Trophoblast cell (in vitro differentiated cells and primary cell): ENCODE data around the gene CYSTM1.

Experiments used
- DNase-seq, 2 donors: peaks; one replicate each; pipeline ENCODE4 v3.0.0-alpha.2; 2016
- H2AFZ ChIP-seq: 2 replicates; pipeline ENCODE4 v1.6.1; 2013; ENCODE audit warnings: low read length, moderate library complexity, mild to moderate bottlenecking; ENCODE audit not compliant: insufficient read depth, poor library complexity
- H2AK5ac ChIP-seq: 2 replicates; pipeline ENCODE4 v1.6.1; 2013; ENCODE audit warnings: mild to moderate bottlenecking, low read length
- H2BK120ac ChIP-seq: 2 replicates; pipeline ENCODE4 v1.6.1; 2013; ENCODE audit warnings: low read length, mild to moderate bottlenecking, moderate library complexity; ENCODE audit not compliant: insufficient read depth, poor library complexity
- H2BK12ac ChIP-seq: 2 replicates; pipeline ENCODE4 v1.6.1; 2013; ENCODE audit warnings: mild to moderate bottlenecking, low read length, moderate library complexity
- H2BK5ac ChIP-seq: 2 replicates; pipeline ENCODE4 v1.6.1; 2013; ENCODE audit warnings: low read length, low read depth, moderate library complexity, mild to moderate bottlenecking; ENCODE audit not compliant: poor library complexity
- H3K14ac ChIP-seq: 2 replicates; pipeline ENCODE4 v1.6.1; 2013; ENCODE audit warnings: mild to moderate bottlenecking, low read length
- H3K18ac ChIP-seq: 2 replicates; pipeline ENCODE4 v1.6.1; 2013; ENCODE audit warnings: mild to moderate bottlenecking, low read length
- H3K23ac ChIP-seq: 2 replicates; pipeline ENCODE4 v1.6.1; 2013; ENCODE audit warnings: low read length
- H3K27ac ChIP-seq: 2 replicates; pipeline ENCODE4 v1.5.1; 2013; ENCODE audit warnings: low read depth, mild to moderate bottlenecking, inconsistent platforms, low read length, moderate library complexity
- H3K27me3 ChIP-seq: 2 replicates; pipeline ENCODE4 v1.6.1; 2013; ENCODE audit warnings: inconsistent platforms, mild to moderate bottlenecking, low read length, moderate library complexity; ENCODE audit not compliant: insufficient read depth
- H3K36me3 ChIP-seq, 2 experiments: 1 replicate in 1 of 2; 2 replicates in 1 of 2; pipeline ENCODE4 v1.6.1; 2013; ENCODE audit warnings: low read length in 2 of 2, mild to moderate bottlenecking in 2 of 2, moderate library complexity in 1 of 2; ENCODE audit not compliant: insufficient read depth in 2 of 2, control insufficient read depth in 1 of 2
- H3K4ac ChIP-seq: 2 replicates; pipeline ENCODE4 v1.6.1; 2013; ENCODE audit warnings: low read depth, mild to moderate bottlenecking, low read length, moderate library complexity
- H3K4me1 ChIP-seq, 2 experiments: 1 replicate in 1 of 2; 2 replicates in 1 of 2; pipeline ENCODE4 v1.6.1; 2013; ENCODE audit warnings: low read length in 2 of 2, mild to moderate bottlenecking in 2 of 2, moderate library complexity in 1 of 2; ENCODE audit not compliant: insufficient read depth in 2 of 2, control insufficient read depth in 1 of 2
- H3K4me2 ChIP-seq: 2 replicates; pipeline ENCODE4 v1.6.1; 2013; ENCODE audit warnings: inconsistent platforms, mild to moderate bottlenecking, low read length, moderate library complexity
- H3K4me3 ChIP-seq: 2 replicates; pipeline ENCODE4 v1.5.1; 2013; ENCODE audit warnings: mild to moderate bottlenecking, low read depth, low read length, inconsistent platforms
- H3K79me1 ChIP-seq: one replicate; pipeline ENCODE4 v1.6.1; 2013; ENCODE audit warnings: low read length
- H3K79me2 ChIP-seq: 2 replicates; pipeline ENCODE4 v1.6.1; 2013; ENCODE audit warnings: low read length, mild to moderate bottlenecking; ENCODE audit not compliant: control insufficient read depth, insufficient read depth, poor library complexity
- H3K9ac ChIP-seq: 2 replicates; pipeline ENCODE4 v1.6.1; 2013; ENCODE audit warnings: mild to moderate bottlenecking, low read length
- H3K9me3 ChIP-seq: 2 replicates; pipeline ENCODE4 v1.6.1; 2013; ENCODE audit warnings: low read depth, mild to moderate bottlenecking, control low read depth, inconsistent platforms, low read length; ENCODE audit not compliant: insufficient read depth
- H4K12ac ChIP-seq: 2 replicates; pipeline ENCODE4 v1.6.1; 2013; ENCODE audit warnings: low read depth, mild to moderate bottlenecking, low read length, moderate library complexity
- H4K8ac ChIP-seq: 2 replicates; pipeline ENCODE4 v1.6.1; 2013; ENCODE audit warnings: low read depth, mild to moderate bottlenecking, low read length, moderate library complexity
- H4K91ac ChIP-seq: one replicate; pipeline ENCODE4 v1.6.1; 2013; ENCODE audit warnings: low read depth, mild to moderate bottlenecking, low read length, moderate library complexity
- WGBS: extraction: QIAGEN DNeasy Blood & Tissue Kit; methylation state at CpG from one replicate; pipeline ENCODE4 v1.1.7; 2013; ENCODE audit warnings: missing lambda C conversion rate; ENCODE audit not compliant: insufficient read length, insufficient coverage; ENCODE audit errors: extremely low coverage; 5-methylcytosine and 5-hydroxymethylcytosine counted together

Gene CYSTM1

GRCh38 chr5:140168371-140168770, 6.6 kb upstream of the CYSTM1 start:
- Histone ChIP-seq H2AFZ (no peak overlapping the region), H3K27me3 (no peaks in the 10 kb centered on the region), H3K4me2 (no peak overlapping the region), H3K79me2 (no peaks in the 10 kb centered on the region), H4K12ac (no peak overlapping the region), H3K27ac (no peak overlapping the region), H4K8ac (no peak overlapping the region), H3K79me1 (no peaks in the 10 kb centered on the region), H3K9me3 (no peaks in the 10 kb centered on the region), H3K9ac (no peak overlapping the region), H3K14ac (no peak overlapping the region), H3K23ac (no peak overlapping the region), H4K91ac (no peak overlapping the region), H3K18ac (no peak overlapping the region), H2BK12ac (no peak overlapping the region), H3K4me1 (no peaks in the 10 kb centered on the region), H3K36me3 (no peaks in the 10 kb centered on the region), H2BK5ac (no peak overlapping the region), H2AK5ac (no peak overlapping the region), H3K4ac (no peak overlapping the region), H2BK120ac (no peak overlapping the region), H3K4me3 (no peak overlapping the region)
- no peak for DNase-seq
- WGBS = no CpG with 5 or more reads among the region's 2 CpGs

GRCh38 chr5:140169410-140169809, 5.6 kb upstream of the CYSTM1 start:
- no CpG with 5 or more reads among the region's 1 CpG for WGBS
- Histone ChIP-seq H3K27me3 (no peaks in the 10 kb centered on the region), H3K9me3 (no peaks in the 10 kb centered on the region), H3K4me3 (no peak overlapping the region), H3K9ac (no peak overlapping the region), H2AK5ac (no peak overlapping the region), H4K91ac (no peak overlapping the region), H3K4me1 (peaks cover 0 to under 1% of the 10 kb centered on the region in 2 experiments), H3K79me1 (no peaks in the 10 kb centered on the region), H3K4me2 (no peak overlapping the region), H3K27ac (no peak overlapping the region), H2BK5ac (no peak overlapping the region), H3K36me3 (no peaks in the 10 kb centered on the region), H4K8ac (no peak overlapping the region), H3K18ac (no peak overlapping the region), H2BK12ac (no peak overlapping the region), H4K12ac (no peak overlapping the region), H3K23ac (no peak overlapping the region), H2BK120ac (no peak overlapping the region), H3K79me2 (no peaks in the 10 kb centered on the region), H3K4ac (no peak overlapping the region), H3K14ac (no peak overlapping the region), H2AFZ (no peak overlapping the region)
- DNase-seq = no peak

DNA sequence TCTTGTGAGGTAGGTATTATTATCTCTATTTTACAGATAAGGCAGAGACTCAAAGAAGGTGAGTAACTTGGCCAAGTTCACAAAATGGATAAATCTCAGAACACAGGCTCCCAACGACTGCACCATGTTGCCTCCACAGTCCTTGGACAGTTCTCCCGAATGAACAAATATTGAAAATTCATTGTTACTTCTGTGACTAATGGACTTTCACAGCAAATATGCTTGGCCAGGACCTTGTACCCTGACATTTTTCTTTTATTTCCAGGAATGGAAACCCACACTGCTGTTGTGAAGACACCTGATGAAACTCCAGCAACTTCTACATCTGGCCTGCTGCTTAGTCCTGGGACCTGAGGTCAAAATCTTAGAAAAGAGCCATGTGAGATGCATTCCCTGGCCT, 2.5 kb upstream of the CYSTM1 start:
- Histone ChIP-seq H3K36me3 (no peaks in the 10 kb centered on the region), H3K4me1 (peaks cover 2 to 6% of the 10 kb centered on the region in 2 experiments), H3K4me3 (no peak overlapping the region), H2BK120ac (no peak overlapping the region), H2AK5ac (no peak overlapping the region), H4K12ac (no peak overlapping the region), H2BK5ac (no peak overlapping the region), H3K27ac (no peak overlapping the region), H3K27me3 (no peaks in the 10 kb centered on the region), H3K9ac (no peak overlapping the region), H3K4me2 (no peak overlapping the region), H3K9me3 (peaks cover 1% of the 10 kb centered on the region), H3K79me1 (peaks cover 13% of the 10 kb centered on the region), H3K4ac (no peak overlapping the region), H3K23ac (no peak overlapping the region), H3K14ac (no peak overlapping the region), H3K79me2 (peaks cover 3% of the 10 kb centered on the region), H2AFZ (no peak overlapping the region), H4K91ac (no peak overlapping the region), H3K18ac (no peak overlapping the region), H2BK12ac (no peak overlapping the region), H4K8ac (no peak overlapping the region)
- no peak for DNase-seq
- no CpG with 5 or more reads among the region's 2 CpGs for WGBS

DNA sequence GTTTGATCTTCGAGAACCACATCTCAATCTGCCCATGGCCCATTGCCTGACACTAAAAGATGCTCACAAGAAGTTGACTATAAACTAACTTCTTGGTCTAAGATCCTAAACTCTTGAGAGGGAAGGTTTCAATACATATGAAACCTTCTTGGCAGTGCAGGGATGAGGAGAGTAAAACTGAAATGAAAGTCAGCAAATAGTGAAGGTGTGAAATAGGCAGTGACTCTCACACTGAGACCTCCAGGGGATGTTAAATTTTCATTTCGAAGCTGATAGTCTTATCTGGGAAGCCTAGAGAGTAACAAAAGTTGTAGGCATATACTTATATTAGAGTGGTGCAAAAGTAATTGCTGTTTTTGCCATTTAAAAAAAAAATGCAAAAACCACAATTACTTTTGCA, 974 bp upstream of the CYSTM1 start:
- Histone ChIP-seq H3K14ac (no peak overlapping the region), H2BK5ac (no peak overlapping the region), H3K9ac (no peak overlapping the region), H4K91ac (no peak overlapping the region), H4K12ac (no peak overlapping the region), H3K23ac (no peak overlapping the region), H3K27ac (no peak overlapping the region), H3K4me3 (no peak overlapping the region), H3K4me1 (peaks cover 2 to 6% of the 10 kb centered on the region in 2 experiments), H3K4me2 (no peak overlapping the region), H2AFZ (no peak overlapping the region), H3K79me1 (peaks cover 13% of the 10 kb centered on the region), H2AK5ac (no peak overlapping the region), H3K36me3 (no peaks in the 10 kb centered on the region), H3K18ac (no peak overlapping the region), H2BK120ac (no peak overlapping the region), H3K4ac (no peak overlapping the region), H4K8ac (no peak overlapping the region), H3K27me3 (no peaks in the 10 kb centered on the region), H3K79me2 (peaks cover 3% of the 10 kb centered on the region), H3K9me3 (peaks cover 1% of the 10 kb centered on the region), H2BK12ac (no peak overlapping the region)
- DNase-seq = no peak
- WGBS = no CpG with 5 or more reads among the region's 2 CpGs
